Osteoblast (primary cell): ENCODE data around the gene FBXO2. TPM values are rescaled to one million over a fixed set of nuclear protein-coding genes. Genes with fewer than 3 reads are reported as not detected.

Source experiments
- DNase-seq: peaks from one replicate; pipeline ENCODE4 v3.0.0; 2011; ENCODE audit warnings: low spot score, mixed read lengths; ENCODE audit not compliant: insufficient read length; ENCODE audit errors: missing footprints
- H2AFZ ChIP-seq: 2 replicates; pipeline ENCODE4 v1.6.0; 2011; ENCODE audit warnings: mild to moderate bottlenecking, low read length
- H3K27ac ChIP-seq: 2 replicates; pipeline ENCODE4 v1.5.1; 2011; ENCODE audit warnings: mild to moderate bottlenecking, low read depth, low read length, moderate library complexity
- H3K27me3 ChIP-seq: 2 replicates; pipeline ENCODE4 v1.6.0; 2012; ENCODE audit warnings: mild to moderate bottlenecking, control low read depth, inconsistent platforms, low read length, moderate library complexity; ENCODE audit not compliant: insufficient read depth
- H3K36me3 ChIP-seq: 2 replicates; pipeline ENCODE4 v1.5.1; 2011; ENCODE audit warnings: mild to moderate bottlenecking, low read length, control low read depth, moderate library complexity; ENCODE audit not compliant: insufficient read depth
- H3K4me1 ChIP-seq: 2 replicates; pipeline ENCODE4 v1.5.1; 2011; ENCODE audit warnings: mild to moderate bottlenecking, low read length, control low read depth, moderate library complexity; ENCODE audit not compliant: insufficient read depth
- H3K4me2 ChIP-seq: 2 replicates; pipeline ENCODE4 v1.6.0; 2011; ENCODE audit warnings: mild to moderate bottlenecking, low read length; ENCODE audit not compliant: insufficient read depth
- H3K4me3 ChIP-seq: fragments of 200-600 bp; sonication (generic); 3 replicates; pipeline ENCODE4 v1.5.1; 2012; ENCODE audit warnings: mild to moderate bottlenecking, low read length, inconsistent platforms; ENCODE audit not compliant: insufficient read depth
- H3K79me2 ChIP-seq: 2 replicates; pipeline ENCODE4 v1.6.0; 2012; ENCODE audit warnings: mild to moderate bottlenecking, low read length, control low read depth, inconsistent platforms; ENCODE audit not compliant: insufficient read depth
- H3K9me3 ChIP-seq: 2 replicates; pipeline ENCODE4 v1.5.1; 2011; ENCODE audit warnings: low read depth, low read length, control low read depth
- H4K20me1 ChIP-seq: 2 replicates; pipeline ENCODE4 v1.6.0; 2012; ENCODE audit warnings: mild to moderate bottlenecking, low read length, control low read depth; ENCODE audit not compliant: insufficient read depth
- CTCF ChIP-seq: IDR thresholded peaks from 2 replicates; pipeline ENCODE4 v1.5.1; 2011; ENCODE audit warnings: mild to moderate bottlenecking, low read depth, low read length, moderate library complexity; ENCODE audit errors: extremely low read depth
- total RNA-seq: library from RNA; depleted of rRNA; stranded (reverse); fragments of >200 nt; gene quantifications from 2 replicates; pipeline ENCODE4 v1.2.3, GENCODE V29; 2012

The FBXO2 gene
- total RNA-seq, 1 donor, result 0.36 TPM

DNA sequence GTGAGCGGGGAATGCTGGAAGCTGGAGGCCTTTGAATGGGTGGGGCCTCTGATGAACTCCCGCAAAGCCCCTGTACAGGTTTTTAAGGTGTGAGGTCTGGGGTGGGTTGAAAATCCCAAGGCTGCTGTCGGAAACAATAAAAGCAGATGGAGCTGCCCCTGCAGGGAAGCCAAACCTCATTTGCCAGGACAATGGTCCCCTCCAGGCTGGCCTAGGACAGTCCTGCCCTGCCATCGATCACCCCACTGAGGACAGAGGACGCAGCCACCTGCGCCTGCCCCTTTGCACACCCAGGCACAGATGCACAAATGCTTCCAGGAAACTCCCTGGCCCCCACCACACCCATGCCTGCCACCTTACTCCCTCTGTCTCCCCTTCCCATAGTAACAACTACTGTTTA lies 41.6 kb upstream of the FBXO2 start:
- Histone ChIP-seq H3K4me1 (peaks cover 12% of the 10 kb centered on the region), H3K27ac (no peak overlapping the region)

GRCh38 chr1:11693917-11694316 lies 39.7 kb upstream of the FBXO2 start:
- H4K20me1 ChIP-seq, result peaks cover 4% of the 10 kb centered on the region

More for the DNA sequence above, 41.6 kb upstream of the FBXO2 start:
- TF ChIP-seq CTCF, result no peak
- Histone ChIP-seq H3K4me2 (no peak overlapping the region), H2AFZ (no peak overlapping the region), H3K36me3 (no peaks in the 10 kb centered on the region), H3K4me3 (no peak overlapping the region), H4K20me1 (peaks cover 2% of the 10 kb centered on the region), H3K27me3 (peaks cover 60% of the 10 kb centered on the region), H3K79me2 (no peaks in the 10 kb centered on the region), H3K9me3 (no peaks in the 10 kb centered on the region)
- no peak for DNase-seq

GRCh38 chr1:11693024-11693590 lies 38.9 kb upstream of the FBXO2 start:
- Histone ChIP-seq H3K36me3 (no peaks in the 10 kb centered on the region), H3K4me3 (no peak overlapping the region), H3K27me3 (peaks cover 60% of the 10 kb centered on the region), H4K20me1 (peaks cover 4% of the 10 kb centered on the region), H3K9me3 (no peaks in the 10 kb centered on the region), H3K4me2 (peak overlapping the region; percentile 69), H3K4me1 (peaks cover 12% of the 10 kb centered on the region), H2AFZ (no peak overlapping the region), H3K27ac (no peak overlapping the region), H3K79me2 (no peaks in the 10 kb centered on the region)
- no peak for TF ChIP-seq CTCF
- peak; percentile 100 for DNase-seq

More at GRCh38 chr1:11693917-11694316, 39.7 kb upstream of the FBXO2 start:
- Histone ChIP-seq H3K4me3 (no peak overlapping the region), H2AFZ (no peak overlapping the region), H3K27me3 (peaks cover 66% of the 10 kb centered on the region), H3K79me2 (no peaks in the 10 kb centered on the region), H3K4me2 (no peak overlapping the region), H3K36me3 (no peaks in the 10 kb centered on the region), H3K4me1 (peaks cover 12% of the 10 kb centered on the region), H3K9me3 (no peaks in the 10 kb centered on the region), H3K27ac (no peak overlapping the region)
- no peak for TF ChIP-seq CTCF
- peak; percentile 91 for DNase-seq

- peaks cover 4% of the 10 kb centered on the region for H4K20me1 ChIP-seq
- H3K4me1 ChIP-seq, result peaks cover 12% of the 10 kb centered on the region
- no peak overlapping the region for H3K27ac ChIP-seq
- DNase-seq, result no peak
- H3K9me3 ChIP-seq, result no peaks in the 10 kb centered on the region
- no peak overlapping the region for H3K4me3 ChIP-seq
- no peak overlapping the region for H2AFZ ChIP-seq
- no peak for TF ChIP-seq CTCF
- H3K27me3 ChIP-seq, result peaks cover 55% of the 10 kb centered on the region
- no peaks in the 10 kb centered on the region for H3K79me2 ChIP-seq
- no peak overlapping the region for H3K4me2 ChIP-seq
- no peaks in the 10 kb centered on the region for H3K36me3 ChIP-seq
These were observed 37.9 kb upstream of the FBXO2 start for GRCh38 chr1:11691928-11692711.
